ENCODE measurements around the gene DYSF. TPM values are rescaled to one million over a fixed set of nuclear protein-coding genes. Genes with fewer than 3 reads are reported as not detected.

The DYSF gene
- total RNA-seq, 1 experiment from 2014 or later: 5.5 TPM

GRCh38 chr2:71721362-71721665 lies 268.0 kb downstream of the DYSF start:
- peaks cover 6% of the 10 kb centered on the region for H3K27me3 Mint-ChIP-seq (ENCODE audit: low read depth)

More at GRCh38 chr2:71721362-71721665, 268.0 kb downstream of the DYSF start:
- Histone ChIP-seq H3K18ac (ENCODE audit: insufficient read length, low read depth, low read length) (no peak overlapping the region), H3K56ac (ENCODE audit: insufficient read length, low read depth, low read length) (no peak overlapping the region), H3K4ac (ENCODE audit: low read depth, low read length) (no peak overlapping the region), H2BK20ac (ENCODE audit: low read depth, low read length, poor library complexity, severe bottlenecking) (no peak overlapping the region), H2AK5ac (ENCODE audit: insufficient read length, low read length) (no peak overlapping the region), H2AFZ (ENCODE audit: low read length) (no peak overlapping the region), H3K27ac (ENCODE audit: insufficient read length, low read depth, low read length) (no peak overlapping the region), H3K14ac (ENCODE audit: insufficient read depth, low read length) (no peak overlapping the region), H4K20me1 (ENCODE audit: control insufficient read depth, insufficient read depth, insufficient read length) (no peaks in the 10 kb centered on the region), H3K23me2 (ENCODE audit: insufficient read length, low read depth, low read length, poor library complexity, severe bottlenecking) (no peaks in the 10 kb centered on the region), H3K4me1 (ENCODE audit: insufficient read depth, low read length) (no peaks in the 10 kb centered on the region), H3K9me3 (ENCODE audit: control insufficient read depth, low read depth, low read length) (no peaks in the 10 kb centered on the region), H3K79me1 (ENCODE audit: insufficient read depth, low read depth, low read length, poor library complexity, severe bottlenecking) (no peaks in the 10 kb centered on the region), H3K23ac (ENCODE audit: insufficient read length, low read depth, low read length) (no peak overlapping the region), H4K8ac (replicated peaks; ENCODE audit: insufficient read length, low read depth, low read length) (no peak overlapping the region), H3T11ph (ENCODE audit: low read length) (no peak overlapping the region), H2BK15ac (ENCODE audit: low read depth, low read length) (no peak overlapping the region), H3K79me2 (ENCODE audit: insufficient read depth, low read length) (no peaks in the 10 kb centered on the region), H3K9ac (ENCODE audit: extremely low read depth, insufficient read length, low read length) (no peak overlapping the region), H2BK5ac (ENCODE audit: insufficient read length, low read length) (no peak overlapping the region), H2BK120ac (ENCODE audit: low read depth, low read length, poor library complexity, severe bottlenecking) (no peak overlapping the region), H4K5ac (ENCODE audit: insufficient read length, low read depth, low read length) (no peak overlapping the region), H2BK12ac (ENCODE audit: insufficient read length, low read depth, low read length) (no peak overlapping the region), H3K27me3 (ENCODE audit: insufficient read depth, low read length) (no peaks in the 10 kb centered on the region), H4K91ac (ENCODE audit: insufficient read length, low read depth, low read length) (no peak overlapping the region), H3K4me2 (ENCODE audit: insufficient read depth, insufficient read length, low read length) (no peak overlapping the region)
- Mint-ChIP-seq H3K4me3 (no peak overlapping the region), H3K4me1 (no peaks in the 10 kb centered on the region), H3K9me3 (peaks cover 5 to 6% of the 10 kb centered on the region in 2 experiments; a peak in 4 of 5 replicates), H3K36me3 (ENCODE audit: insufficient read depth in 1 of 3, low read depth in 3 of 3) (peaks cover 0 to 2% (median 0%) of the 10 kb centered on the region in 3 experiments; a peak in 3 of 7 replicates), H3K27ac (no peak overlapping the region)
- DNase-seq: no peak
- TF ChIP-seq CTCF (conservative IDR thresholded peaks at IDR 0.05): no peak
- WGBS (ENCODE audit: extremely low coverage, insufficient read length, low lambda C conversion rate): no CpG with 5 or more reads among the region's 1 CpG

Measured in H9 (cell line).